ENCODE results near the gene AMT.
"Not testable (repeated sequence)": the region's sequence is repeated elsewhere in the genome, so short reads cannot be mapped to it uniquely, and the experiment has no call there.

AMT gene

DNA sequence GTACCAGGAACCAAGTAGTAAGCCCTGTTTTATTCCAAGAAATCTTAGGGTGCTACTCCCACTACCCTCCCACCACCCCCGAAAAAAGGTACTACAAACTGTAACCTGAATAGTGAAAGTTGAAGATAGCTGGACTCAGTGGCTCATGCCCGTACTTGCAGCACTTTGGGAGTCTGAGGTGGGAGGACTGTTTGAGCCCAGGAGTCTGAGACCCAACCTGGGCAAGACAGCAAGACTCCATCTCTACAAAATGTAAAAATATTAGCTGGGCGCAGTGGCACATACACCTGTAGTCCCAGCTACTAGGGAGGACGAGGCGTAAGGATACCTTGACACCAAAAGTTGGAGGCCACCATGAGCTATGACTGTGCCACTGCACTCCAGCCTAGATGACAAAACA is 18.4 kb downstream of the AMT start:
- Histone ChIP-seq H3K9me3 (ENCODE audit: insufficient read depth, low read length) (no peaks in the 10 kb centered on the region), H3K4me3 (ENCODE audit: insufficient read length, low read depth) (no peak overlapping the region), H3K4me1 (ENCODE audit: insufficient read depth, insufficient read length) (no peaks in the 10 kb centered on the region), H3K27me3 (ENCODE audit: insufficient read depth, insufficient read length) (no peaks in the 10 kb centered on the region), H3K36me3 (ENCODE audit: insufficient read depth, insufficient read length, low read length) (peaks cover 31% of the 10 kb centered on the region), H3K9ac (ENCODE audit: insufficient read length, low read depth) (no peak overlapping the region)
- DNase-seq (ENCODE audit: low read depth, low spot score): no peak
- TF ChIP-seq YY1 (IDR thresholded peaks at IDR 0.05; ENCODE audit: insufficient read depth, insufficient read length) (no peak), ZNF274 (IDR thresholded peaks at IDR 0.05; ENCODE audit: low read depth, low read length) (no peak)

DNA sequence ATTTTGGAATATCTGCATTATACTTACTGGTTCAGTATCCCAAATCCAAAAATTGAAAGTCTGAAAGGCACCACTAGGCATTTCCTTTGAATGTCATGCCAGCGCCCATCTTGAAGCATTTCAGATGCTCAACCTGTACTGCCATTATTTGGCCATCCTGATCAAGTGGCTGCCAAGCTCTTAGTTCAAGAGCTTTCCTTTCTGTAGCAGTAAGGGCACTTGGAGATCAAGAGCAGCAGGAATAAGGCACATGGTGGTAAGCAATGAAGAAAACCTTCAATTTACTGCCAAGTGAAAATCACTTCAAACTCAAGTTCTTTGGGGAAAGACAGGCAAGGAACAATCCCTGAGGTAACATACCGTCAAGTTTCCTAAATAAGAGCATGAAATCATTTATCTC is 20.5 kb downstream of the AMT start:
- no peak for DNase-seq (ENCODE audit: low read depth, low spot score)
- H3K9ac ChIP-seq (ENCODE audit: insufficient read length, low read depth): no peak overlapping the region
- no peaks in the 10 kb centered on the region for H3K4me1 ChIP-seq (ENCODE audit: insufficient read depth, insufficient read length)
- no peak overlapping the region for H3K4me3 ChIP-seq (ENCODE audit: insufficient read length, low read depth)
- H3K36me3 ChIP-seq (ENCODE audit: insufficient read depth, insufficient read length, low read length): peaks cover 33% of the 10 kb centered on the region
- H3K9me3 ChIP-seq (ENCODE audit: insufficient read depth, low read length): no peaks in the 10 kb centered on the region
- TF ChIP-seq YY1 (IDR thresholded peaks at IDR 0.05; ENCODE audit: insufficient read depth, insufficient read length): no peak
- TF ChIP-seq SUZ12 (IDR thresholded peaks at IDR 0.05; ENCODE audit: extremely low read depth, insufficient read depth, insufficient read length): no peak
- TF ChIP-seq ZNF274 (IDR thresholded peaks at IDR 0.05; ENCODE audit: low read depth, low read length): no peak
- H3K27me3 ChIP-seq (ENCODE audit: insufficient read depth, insufficient read length): no peaks in the 10 kb centered on the region

GRCh38 chr3:49399461-49399860 is 22.8 kb downstream of the AMT start:
- H3K9me3 ChIP-seq (ENCODE audit: insufficient read depth, low read length): no peaks in the 10 kb centered on the region
- no peak overlapping the region for H3K4me3 ChIP-seq (ENCODE audit: insufficient read length, low read depth)
- TF ChIP-seq SUZ12 (IDR thresholded peaks at IDR 0.05; ENCODE audit: extremely low read depth, insufficient read depth, insufficient read length) (no peak), ZNF274 (IDR thresholded peaks at IDR 0.05; ENCODE audit: low read depth, low read length) (no peak), YY1 (IDR thresholded peaks at IDR 0.05; ENCODE audit: insufficient read depth, insufficient read length) (no peak)
- H3K36me3 ChIP-seq (ENCODE audit: insufficient read depth, insufficient read length, low read length): peaks cover 42% of the 10 kb centered on the region
- DNase-seq (ENCODE audit: low read depth, low spot score): no peak
- no peaks in the 10 kb centered on the region for H3K4me1 ChIP-seq (ENCODE audit: insufficient read depth, insufficient read length)
- no peak overlapping the region for H3K9ac ChIP-seq (ENCODE audit: insufficient read length, low read depth)
- no peaks in the 10 kb centered on the region for H3K27me3 ChIP-seq (ENCODE audit: insufficient read depth, insufficient read length)

- TF ChIP-seq YY1 (IDR thresholded peaks at IDR 0.05; ENCODE audit: insufficient read depth, insufficient read length) (peak; percentile 20), ZNF274 (IDR thresholded peaks at IDR 0.05; ENCODE audit: low read depth, low read length) (no peak), SUZ12 (IDR thresholded peaks at IDR 0.05; ENCODE audit: extremely low read depth, insufficient read depth, insufficient read length) (no peak)
- Histone ChIP-seq H3K4me3 (ENCODE audit: insufficient read length, low read depth) (no peak overlapping the region), H3K4me1 (ENCODE audit: insufficient read depth, insufficient read length) (no peaks in the 10 kb centered on the region), H3K9ac (ENCODE audit: insufficient read length, low read depth) (no peak overlapping the region), H3K36me3 (ENCODE audit: insufficient read depth, insufficient read length, low read length) (peaks cover 44% of the 10 kb centered on the region), H3K27me3 (ENCODE audit: insufficient read depth, insufficient read length) (no peaks in the 10 kb centered on the region), H3K9me3 (ENCODE audit: insufficient read depth, low read length) (no peaks in the 10 kb centered on the region)
- no peak for DNase-seq (ENCODE audit: low read depth, low spot score)
These were observed 24.8 kb downstream of the AMT start for GRCh38 chr3:49397470-49397869.

- H3K27me3 ChIP-seq (ENCODE audit: insufficient read depth, insufficient read length); H3K9ac ChIP-seq (ENCODE audit: insufficient read length, low read depth); H3K4me1 ChIP-seq (ENCODE audit: insufficient read depth, insufficient read length); H3K4me3 ChIP-seq (ENCODE audit: insufficient read length, low read depth); DNase-seq (ENCODE audit: low read depth, low spot score); H3K9me3 ChIP-seq (ENCODE audit: insufficient read depth, low read length): not testable (repeated sequence)
- peaks cover 41% of the 10 kb centered on the region for H3K36me3 ChIP-seq (ENCODE audit: insufficient read depth, insufficient read length, low read length)
These were observed 31.0 kb downstream of the AMT start for GRCh38 chr3:49391310-49391709.

DNA sequence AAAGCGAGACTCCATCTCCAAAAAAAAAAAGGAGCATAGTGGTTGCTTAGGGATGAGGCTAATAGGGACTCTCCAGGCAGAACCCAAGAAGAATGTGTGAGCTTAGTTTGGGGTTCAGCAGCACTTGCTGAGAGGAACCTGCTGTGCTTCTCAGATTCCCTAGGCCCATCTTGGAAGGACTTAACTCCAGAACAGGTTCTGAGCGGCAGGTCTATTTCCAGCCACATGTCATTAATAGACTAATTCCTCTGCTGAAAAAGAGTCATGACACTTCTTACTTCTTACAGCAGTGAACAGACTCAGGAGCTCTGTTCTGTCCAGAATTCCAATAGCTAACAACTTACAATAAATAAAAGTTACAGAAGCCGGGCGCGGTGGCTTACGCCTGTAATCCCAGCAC is 33.0 kb downstream of the AMT start:
- H3K9me3 ChIP-seq (ENCODE audit: insufficient read depth, low read length): no peaks in the 10 kb centered on the region
- no peaks in the 10 kb centered on the region for H3K27me3 ChIP-seq (ENCODE audit: insufficient read depth, insufficient read length)
- H3K9ac ChIP-seq (ENCODE audit: insufficient read length, low read depth): no peak overlapping the region
- DNase-seq (ENCODE audit: low read depth, low spot score): no peak
- peaks cover 29% of the 10 kb centered on the region for H3K36me3 ChIP-seq (ENCODE audit: insufficient read depth, insufficient read length, low read length)
- no peaks in the 10 kb centered on the region for H3K4me1 ChIP-seq (ENCODE audit: insufficient read depth, insufficient read length)
- no peak for TF ChIP-seq YY1 (IDR thresholded peaks at IDR 0.05; ENCODE audit: insufficient read depth, insufficient read length)
- TF ChIP-seq ZNF274 (IDR thresholded peaks at IDR 0.05; ENCODE audit: low read depth, low read length): no peak
- TF ChIP-seq SUZ12 (IDR thresholded peaks at IDR 0.05; ENCODE audit: extremely low read depth, insufficient read depth, insufficient read length): no peak
- no peak overlapping the region for H3K4me3 ChIP-seq (ENCODE audit: insufficient read length, low read depth)

GRCh38 chr3:49388289-49388820 is 33.9 kb downstream of the AMT start:
- Histone ChIP-seq H3K27me3 (ENCODE audit: insufficient read depth, insufficient read length) (no peaks in the 10 kb centered on the region), H3K36me3 (ENCODE audit: insufficient read depth, insufficient read length, low read length) (peaks cover 25% of the 10 kb centered on the region), H3K9ac (ENCODE audit: insufficient read length, low read depth) (no peak overlapping the region), H3K4me1 (ENCODE audit: insufficient read depth, insufficient read length) (no peaks in the 10 kb centered on the region), H3K9me3 (ENCODE audit: insufficient read depth, low read length) (no peaks in the 10 kb centered on the region), H3K4me3 (ENCODE audit: insufficient read length, low read depth) (no peak overlapping the region)
- DNase-seq (ENCODE audit: low read depth, low spot score): no peak
- no peak for TF ChIP-seq ZNF274 (IDR thresholded peaks at IDR 0.05; ENCODE audit: low read depth, low read length)
- no peak for TF ChIP-seq SUZ12 (IDR thresholded peaks at IDR 0.05; ENCODE audit: extremely low read depth, insufficient read depth, insufficient read length)
- TF ChIP-seq YY1 (IDR thresholded peaks at IDR 0.05; ENCODE audit: insufficient read depth, insufficient read length): no peak

DNA sequence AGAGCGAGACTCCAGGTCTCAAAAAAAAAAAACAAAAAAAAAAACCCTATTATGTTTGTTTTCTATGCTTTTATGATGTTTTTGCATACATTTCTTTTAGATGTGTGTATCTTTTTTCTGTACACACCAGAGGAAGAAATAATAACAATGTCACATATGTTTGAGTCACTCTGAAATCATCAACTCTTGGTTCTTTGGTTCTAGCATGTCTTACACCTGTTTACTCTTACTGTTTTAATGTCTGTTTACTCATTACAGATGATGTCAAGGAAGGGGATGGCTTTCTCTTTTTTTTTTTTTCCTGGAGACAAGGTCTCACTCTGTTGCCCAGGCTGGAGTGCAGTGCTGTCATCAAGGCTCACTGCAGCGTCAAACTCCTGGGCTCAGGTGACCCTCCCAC is 34.6 kb downstream of the AMT start:
- Histone ChIP-seq H3K9me3 (ENCODE audit: insufficient read depth, low read length) (no peaks in the 10 kb centered on the region), H3K4me1 (ENCODE audit: insufficient read depth, insufficient read length) (no peaks in the 10 kb centered on the region)

More for the DNA sequence above, 34.6 kb downstream of the AMT start:
- Histone ChIP-seq H3K27me3 (ENCODE audit: insufficient read depth, insufficient read length) (no peaks in the 10 kb centered on the region), H3K36me3 (ENCODE audit: insufficient read depth, insufficient read length, low read length) (peaks cover 19% of the 10 kb centered on the region), H3K9ac (ENCODE audit: insufficient read length, low read depth) (no peak overlapping the region), H3K4me3 (ENCODE audit: insufficient read length, low read depth) (no peak overlapping the region)
- no peak for DNase-seq (ENCODE audit: low read depth, low spot score)
- TF ChIP-seq SUZ12 (IDR thresholded peaks at IDR 0.05; ENCODE audit: extremely low read depth, insufficient read depth, insufficient read length) (no peak), YY1 (IDR thresholded peaks at IDR 0.05; ENCODE audit: insufficient read depth, insufficient read length) (no peak), ZNF274 (IDR thresholded peaks at IDR 0.05; ENCODE audit: low read depth, low read length) (no peak)

Data from NT2/D1 (cell line).